ENCODE measurements around the gene ZAR1. TPM values are rescaled to one million over a fixed set of nuclear protein-coding genes. Genes with fewer than 3 reads are reported as not detected.
A peak's percentile ranks its signal among the peaks of the same experiment; 100 is the strongest.

ZAR1 gene
- total RNA-seq, 1 donor from 2014 or later: not detected

DNA sequence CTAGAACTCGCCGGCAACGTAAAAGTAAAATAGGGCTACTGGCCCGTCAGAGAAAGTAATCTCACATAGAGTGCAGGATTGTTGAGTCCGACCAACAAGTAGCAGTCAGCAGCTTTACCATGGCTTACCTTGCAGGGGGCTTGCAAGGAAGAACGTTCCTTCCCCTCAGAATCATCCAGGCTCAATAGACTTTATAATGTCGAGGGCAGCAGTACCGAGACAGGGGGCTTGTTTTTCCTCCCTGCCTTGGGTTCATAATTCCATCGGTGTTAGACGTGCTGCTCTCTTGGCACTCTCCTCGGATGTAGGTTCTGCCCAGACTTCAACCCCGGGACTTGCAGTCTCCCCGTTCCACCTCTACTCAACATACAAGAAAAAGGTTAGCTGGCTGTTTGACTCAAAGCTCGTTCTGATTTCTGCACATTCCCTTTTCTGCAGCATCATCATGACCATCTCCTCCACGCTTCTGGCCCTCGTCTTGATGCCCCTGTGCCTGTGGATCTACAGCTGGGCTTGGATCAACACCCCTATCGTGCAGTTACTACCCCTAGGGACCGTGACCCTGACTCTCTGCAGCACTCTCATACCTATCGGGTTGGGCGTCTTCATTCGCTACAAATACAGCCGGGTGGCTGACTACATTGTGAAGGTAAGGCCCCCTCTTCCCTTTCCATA, 5.4 kb upstream of the ZAR1 start:
- ATAC-seq (no peak), DNase-seq (ENCODE audit: low spot score) (no peak)
- intact Hi-C loops (cut with DNase I): no loop called here

DNA sequence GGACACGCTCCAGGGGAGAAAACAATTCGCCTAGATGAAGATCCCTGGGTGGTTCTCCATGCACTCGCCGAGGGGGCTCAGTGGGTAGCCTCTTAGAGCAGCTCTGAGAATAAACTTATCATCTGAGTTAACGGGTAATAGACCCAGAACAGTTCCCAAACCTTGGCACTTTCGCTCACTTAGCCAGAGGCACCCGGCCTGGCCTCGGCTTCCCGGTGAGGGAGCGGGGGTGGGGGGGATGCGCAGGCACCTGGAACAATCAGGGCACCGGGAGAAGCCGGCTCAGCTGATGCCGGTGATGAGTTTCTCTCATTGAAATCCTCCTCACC, 405 bp upstream of the ZAR1 start:
- DNase-seq (ENCODE audit: low spot score) (no peak), ATAC-seq (no peak)
- intact Hi-C loops (cut with DNase I): no loop called here

DNA sequence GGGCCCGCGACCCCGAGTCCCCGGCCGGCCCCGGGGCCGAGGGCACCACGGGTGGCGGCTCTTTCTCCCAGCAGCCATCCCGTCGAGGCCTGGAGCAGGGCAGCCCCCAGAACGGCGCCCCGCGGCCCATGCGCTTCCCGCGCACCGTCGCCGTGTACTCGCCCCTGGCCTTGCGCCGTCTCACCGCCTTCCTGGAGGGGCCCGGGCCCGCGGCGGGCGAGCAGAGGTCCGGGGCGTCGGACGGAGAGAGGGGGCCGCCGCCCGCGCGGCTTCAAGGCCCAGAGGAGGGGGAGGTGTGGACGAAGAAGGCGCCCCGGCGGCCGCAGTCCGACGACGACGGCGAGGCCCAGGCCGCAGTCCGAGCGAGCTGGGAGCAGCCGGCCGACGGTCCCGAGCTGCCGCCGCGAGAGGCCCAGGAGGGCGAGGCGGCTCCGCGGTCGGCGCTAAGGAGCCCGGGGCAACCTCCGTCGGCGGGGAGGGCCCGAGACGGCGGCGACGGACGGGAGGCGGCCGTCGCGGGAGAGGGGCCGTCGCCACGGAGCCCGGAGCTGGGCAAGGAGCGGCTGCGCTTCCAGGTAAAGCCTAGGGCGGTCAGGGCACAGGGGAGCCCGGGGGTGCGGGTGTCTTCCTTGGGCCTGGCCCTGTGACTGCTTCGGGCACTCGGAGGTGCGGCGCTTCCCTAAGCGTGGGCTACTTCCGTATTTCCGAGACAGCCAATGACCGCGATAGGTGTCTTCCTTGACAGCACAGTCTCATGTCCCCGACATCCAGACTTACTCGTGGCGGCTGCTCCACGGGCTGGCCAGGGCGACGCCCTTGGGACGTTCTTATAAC, 845 bp downstream of the ZAR1 start:
- ATAC-seq: no peak
- no peak for DNase-seq (ENCODE audit: low spot score)
- intact Hi-C loops (cut with DNase I): no loop called here

DNA sequence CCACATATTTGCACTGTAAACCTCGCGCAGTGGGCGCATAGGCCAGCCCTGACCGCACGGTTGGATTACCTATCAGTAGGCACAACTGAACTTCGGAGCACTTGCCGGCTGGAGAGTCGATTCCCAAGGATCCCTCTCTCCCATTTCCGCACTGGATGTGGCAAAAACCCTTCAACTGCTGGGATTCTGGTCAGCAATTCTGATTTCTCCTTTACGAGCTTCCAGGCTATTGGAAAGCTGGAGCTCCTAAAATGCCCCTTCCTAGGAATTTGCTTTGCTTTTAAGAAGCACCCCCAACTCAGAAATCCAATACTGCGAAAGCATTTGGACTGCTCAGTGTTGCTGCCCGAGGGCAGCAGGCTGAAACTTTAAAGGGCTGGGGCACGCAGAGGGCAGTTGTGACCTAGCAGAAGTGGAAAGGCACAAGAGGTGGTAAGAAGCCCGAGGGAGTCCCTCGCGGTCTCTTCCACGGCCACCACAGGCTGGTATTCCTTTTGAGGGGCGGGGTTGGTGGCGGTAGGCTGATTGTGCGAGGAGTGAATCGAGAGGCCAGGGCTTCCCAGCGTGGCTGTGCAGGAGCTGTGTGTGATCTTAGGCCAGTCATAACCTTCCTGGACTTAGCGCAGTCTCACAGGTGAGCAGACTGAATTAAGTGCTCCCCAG, 1.6 kb downstream of the ZAR1 start:
- intact Hi-C loops (cut with DNase I): no loop called here
- DNase-seq (ENCODE audit: low spot score) (no peak), ATAC-seq (no peak)

DNA sequence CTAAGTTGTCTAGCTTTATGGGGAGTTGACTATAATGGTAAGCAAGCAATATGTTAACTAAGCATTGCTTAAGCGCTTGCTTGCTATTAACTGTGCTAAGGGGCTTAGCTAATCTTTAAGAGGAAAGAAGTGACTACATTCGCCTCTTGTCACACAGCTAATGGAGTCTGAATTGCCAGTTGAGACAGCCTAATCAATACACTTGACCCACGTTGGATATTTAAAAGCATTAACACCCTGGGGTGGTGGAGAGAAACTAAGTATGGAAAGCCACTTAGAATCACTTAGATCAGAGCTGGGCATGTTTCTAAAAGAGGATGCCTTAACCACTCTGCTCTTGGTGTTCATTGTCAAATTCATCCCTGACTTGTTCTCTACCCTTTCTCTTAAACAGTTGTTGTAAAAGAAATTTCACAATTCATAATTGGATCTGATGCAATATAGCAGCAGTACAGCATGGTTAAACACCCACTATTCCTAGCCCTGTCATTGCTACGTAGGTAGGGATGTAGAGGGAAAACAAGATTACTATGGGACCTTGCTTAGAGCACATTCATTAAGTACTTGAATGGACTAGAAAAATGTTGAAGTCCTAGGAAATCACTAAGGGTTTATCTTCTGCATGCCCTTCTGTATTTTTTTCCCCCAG, 3.5 kb downstream of the ZAR1 start:
- intact Hi-C loops (cut with DNase I): no loop called here
- DNase-seq (ENCODE audit: low spot score): no peak
- no peak for ATAC-seq

DNA sequence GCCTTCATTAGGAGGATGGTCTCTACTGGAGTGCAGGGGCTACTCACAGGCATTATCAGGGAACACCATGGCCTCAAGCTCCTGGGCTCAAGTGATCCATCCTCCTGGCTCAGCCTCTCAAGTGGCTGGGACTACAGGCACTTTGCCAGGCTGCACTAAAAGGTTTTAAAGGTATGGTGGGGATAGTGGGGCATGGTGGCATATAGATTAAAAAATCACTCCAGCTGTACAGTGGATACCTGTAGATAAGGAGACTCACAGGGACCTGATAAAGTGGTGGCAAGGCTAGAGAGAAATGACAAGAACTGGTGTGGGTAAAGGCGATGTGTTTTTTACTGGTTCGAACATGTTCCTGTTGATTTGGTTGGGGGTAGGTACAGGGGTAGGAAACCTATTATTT, 5.9 kb downstream of the ZAR1 start:
- intact Hi-C loops (cut with DNase I): no loop called here
- ATAC-seq (no peak), DNase-seq (ENCODE audit: low spot score) (no peak)

DNA sequence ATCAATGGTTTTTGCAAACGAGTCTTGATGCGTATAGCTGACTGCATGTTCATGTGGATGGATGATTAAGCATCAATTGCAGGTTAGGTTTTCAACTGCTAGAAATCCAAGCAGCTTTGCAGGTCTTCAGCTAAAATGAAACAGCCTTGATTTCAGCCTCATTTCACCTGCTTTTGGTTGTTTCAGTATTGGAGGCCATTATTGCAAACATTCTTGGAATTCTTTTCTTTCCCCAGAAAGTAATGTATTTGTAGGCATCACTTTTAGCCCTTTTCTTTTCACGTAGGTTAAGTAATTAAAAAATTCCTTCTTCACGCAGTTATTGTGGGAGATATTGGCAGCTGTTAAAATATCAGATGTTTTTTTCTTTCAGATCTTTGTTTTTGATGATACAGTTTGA, 8.8 kb downstream of the ZAR1 start:
- intact Hi-C loops (cut with DNase I): no loop called here

DNA sequence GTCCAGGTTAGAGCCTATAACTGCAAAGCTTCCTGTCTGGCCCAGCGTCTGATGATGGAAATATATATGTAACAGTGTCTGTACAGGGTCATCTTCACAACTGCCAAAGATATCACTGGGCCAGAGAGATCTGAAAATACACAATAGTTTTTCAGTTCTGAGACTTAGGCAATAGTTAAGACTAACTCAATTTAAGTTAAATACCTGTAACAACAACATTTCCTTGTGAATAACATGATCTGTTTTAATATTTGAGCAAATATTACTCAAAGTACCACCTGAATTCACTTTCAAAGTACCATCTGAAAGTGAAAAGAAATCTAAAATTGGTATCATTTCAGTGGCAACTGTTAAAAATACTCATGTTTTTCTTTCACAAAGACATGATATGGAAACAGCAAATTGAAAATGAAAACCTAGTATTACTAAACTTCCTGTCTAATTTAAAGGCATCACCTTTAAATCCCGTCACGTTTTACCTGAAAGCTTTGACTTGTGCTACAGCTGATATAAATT, 9.6 kb downstream of the ZAR1 start:
- DNase-seq (ENCODE audit: low spot score) (no peak), ATAC-seq (no peak)
- intact Hi-C loops (cut with DNase I): no loop called here

More for the DNA sequence above, 8.8 kb downstream of the ZAR1 start:
- DNase-seq (ENCODE audit: low spot score) (no peak), ATAC-seq (no peak)

DNA sequence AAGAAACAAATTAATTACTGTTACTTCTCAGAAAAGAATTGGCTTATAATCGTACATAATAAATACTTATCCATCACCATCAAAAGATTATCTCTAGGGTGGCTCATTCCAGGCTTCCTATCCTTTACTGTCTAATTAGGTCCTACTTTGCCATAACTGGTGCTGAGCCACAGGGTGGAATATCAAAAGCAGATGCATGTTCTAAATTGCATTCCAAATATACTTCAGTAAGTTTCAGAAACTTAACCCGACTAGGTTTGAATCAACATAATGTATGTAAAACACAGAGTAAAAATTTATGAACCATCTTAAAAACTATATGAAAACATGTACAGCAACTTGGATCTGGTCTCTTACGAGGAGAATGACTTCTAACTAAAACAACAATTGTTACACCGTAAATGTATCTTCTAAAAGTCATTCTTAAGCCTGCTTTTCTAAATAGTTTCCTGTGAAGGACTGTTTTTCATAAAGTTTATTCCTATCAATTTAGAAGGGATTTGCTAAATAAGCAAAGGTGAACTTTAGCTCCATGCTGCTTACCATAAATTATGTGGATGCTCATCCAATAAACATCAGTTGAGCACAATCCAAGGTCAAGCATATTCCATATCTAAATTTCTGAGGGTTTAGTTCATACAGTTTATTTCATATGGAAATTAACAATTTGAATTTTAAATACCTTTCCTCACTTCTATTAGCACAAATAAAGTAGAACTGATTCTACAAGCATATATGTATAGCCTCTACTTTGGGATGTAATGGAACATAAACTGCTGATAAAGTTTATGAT, 13.4 kb downstream of the ZAR1 start:
- ATAC-seq: no peak
- DNase-seq (ENCODE audit: low spot score): no peak
- intact Hi-C loops (cut with DNase I): no loop called here

DNA sequence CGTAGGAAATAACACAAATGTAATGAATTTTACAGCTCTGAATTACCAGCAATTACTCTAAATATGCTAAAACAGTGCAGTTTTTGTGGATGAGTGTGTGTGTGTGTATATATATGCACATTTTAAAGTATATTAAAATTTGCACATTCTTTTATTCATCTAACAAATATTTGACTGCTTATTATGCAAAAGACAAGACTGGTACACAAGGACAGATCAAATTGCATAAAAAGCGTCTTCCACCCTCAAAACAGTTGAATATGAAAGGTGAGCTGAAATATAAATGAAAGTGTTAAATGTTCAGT, 13.9 kb downstream of the ZAR1 start:
- ATAC-seq: no peak
- DNase-seq (ENCODE audit: low spot score): no peak
- intact Hi-C loops (cut with DNase I): no loop called here

DNA sequence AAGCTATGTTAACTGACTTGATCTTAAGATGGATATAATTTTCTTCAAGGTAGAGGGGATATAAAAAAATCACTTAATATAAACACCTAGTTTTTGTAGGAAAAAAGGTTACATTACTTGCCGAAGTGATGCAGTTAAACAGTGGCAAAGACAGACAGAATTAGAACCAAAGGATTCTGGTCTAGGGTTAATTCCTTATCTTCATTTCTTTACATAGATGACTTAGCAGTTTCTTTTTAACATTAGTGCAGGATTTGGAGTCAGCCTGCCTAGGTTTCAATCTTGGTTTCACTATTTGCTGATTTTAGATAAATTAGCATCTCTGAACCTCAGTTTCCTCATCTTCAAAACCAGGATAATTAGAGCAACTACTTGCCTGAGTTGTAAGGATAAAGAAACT, 14.3 kb downstream of the ZAR1 start:
- ATAC-seq (no peak), DNase-seq (ENCODE audit: low spot score) (no peak)
- intact Hi-C loops (cut with DNase I): no loop called here

DNA sequence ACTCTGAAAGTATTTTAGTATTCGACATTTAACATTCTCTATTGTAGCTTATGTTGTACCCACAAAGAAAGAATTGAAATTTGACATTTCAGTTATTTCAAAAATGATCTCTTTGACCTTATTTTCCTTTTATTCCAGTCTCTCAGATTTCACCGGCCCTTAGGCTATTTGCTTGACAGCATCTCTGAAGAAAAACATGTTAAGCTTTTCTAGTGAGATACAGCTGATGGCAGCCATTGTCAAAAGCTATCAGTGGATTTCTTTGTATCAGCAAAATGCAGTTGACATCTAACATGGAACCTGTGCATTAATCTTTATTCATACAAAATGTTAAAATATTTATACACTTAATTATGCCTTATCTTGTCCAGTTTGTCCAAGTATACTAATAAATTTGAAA, 16.7 kb downstream of the ZAR1 start:
- intact Hi-C loops (cut with DNase I): no loop called here
- DNase-seq (ENCODE audit: low spot score) (no peak), ATAC-seq (no peak)

DNA sequence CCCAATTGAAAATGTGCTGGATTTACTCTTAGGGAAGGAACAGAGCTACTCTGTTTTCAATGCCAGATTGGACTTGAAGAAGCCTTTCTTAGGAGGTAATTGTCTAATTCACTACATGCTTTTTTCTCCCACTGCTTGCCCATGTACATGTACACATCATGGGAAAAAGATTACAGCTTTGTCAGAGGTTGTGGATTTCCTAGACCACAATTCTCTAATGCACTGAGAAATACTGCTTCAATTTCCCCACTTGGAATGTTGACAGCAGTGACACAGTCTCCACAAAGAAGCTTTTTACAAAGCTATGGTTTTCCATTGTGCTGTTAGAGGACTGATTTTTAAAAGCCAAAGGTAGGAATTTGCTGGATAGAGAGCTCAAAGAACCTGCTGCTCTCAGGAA, 19.5 kb downstream of the ZAR1 start:
- intact Hi-C loops (cut with DNase I): no loop called here
- ATAC-seq (peak; percentile 76), DNase-seq (ENCODE audit: low spot score) (no peak)

DNA sequence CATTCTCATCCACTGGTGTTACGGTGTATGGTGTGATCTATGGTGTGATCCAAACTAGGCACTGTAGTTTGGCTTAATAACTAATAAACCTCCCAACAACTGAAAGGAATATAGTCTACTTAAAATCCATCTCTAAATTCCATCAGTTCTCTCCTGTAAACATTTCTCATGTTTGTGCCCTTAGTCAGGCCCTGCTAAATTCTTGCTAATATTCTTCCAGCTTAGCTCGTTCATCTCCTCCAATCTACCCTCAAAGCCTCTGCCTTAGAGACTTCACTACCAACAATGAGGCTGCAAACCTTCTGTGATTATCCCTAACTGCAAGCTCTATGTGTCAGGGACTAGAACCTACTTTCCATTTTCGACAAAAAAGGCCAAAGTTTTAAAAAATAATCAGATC, 28.1 kb downstream of the ZAR1 start:
- no peak for ATAC-seq
- no peak for DNase-seq (ENCODE audit: low spot score)
- intact Hi-C loops (cut with DNase I): no loop called here

DNA sequence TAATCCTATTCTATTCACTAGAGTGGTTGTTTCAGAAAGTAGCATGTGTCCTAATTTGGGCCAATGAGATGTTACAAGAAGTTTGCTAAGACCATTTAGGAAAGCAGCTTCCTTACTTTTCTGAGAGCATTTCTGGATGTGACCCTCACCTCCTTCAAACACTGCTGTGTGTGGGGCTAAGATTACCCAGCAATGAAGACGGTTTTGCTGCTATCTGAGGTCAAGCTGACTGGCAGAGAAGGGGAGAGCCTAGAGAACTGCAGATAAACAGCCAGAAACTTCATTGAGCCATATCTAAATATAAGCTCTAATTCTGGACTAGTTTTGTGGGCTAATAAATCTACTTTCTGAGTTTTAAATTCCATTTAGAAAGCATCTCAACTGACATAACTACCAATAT, 36.4 kb downstream of the ZAR1 start:
- intact Hi-C loops (cut with DNase I): no loop called here
- ATAC-seq: no peak

DNA sequence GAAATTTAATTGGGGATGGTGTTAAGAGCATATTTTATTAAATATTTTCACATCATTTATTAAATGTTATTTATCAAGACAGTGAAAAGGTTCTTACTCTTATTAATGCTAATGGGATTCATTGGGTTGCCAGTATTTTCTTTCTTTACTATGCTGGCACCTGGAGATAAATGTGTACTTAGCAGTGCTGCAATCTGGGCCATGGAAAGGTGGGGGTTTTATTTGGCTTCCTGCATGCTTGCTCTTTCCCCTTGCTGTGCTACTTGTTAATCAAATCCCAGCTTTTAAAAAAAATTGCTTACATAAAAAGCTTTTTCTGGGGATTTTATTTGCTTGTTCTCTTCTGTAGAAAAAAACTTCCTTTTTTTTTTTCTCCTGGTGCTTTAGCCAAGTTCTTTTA, 48.3 kb downstream of the ZAR1 start:
- ATAC-seq: no peak
- intact Hi-C loops (cut with DNase I): no loop called here
- DNase-seq (ENCODE audit: low spot score): no peak

More for the DNA sequence above, 36.4 kb downstream of the ZAR1 start:
- no peak for DNase-seq (ENCODE audit: low spot score)

DNA sequence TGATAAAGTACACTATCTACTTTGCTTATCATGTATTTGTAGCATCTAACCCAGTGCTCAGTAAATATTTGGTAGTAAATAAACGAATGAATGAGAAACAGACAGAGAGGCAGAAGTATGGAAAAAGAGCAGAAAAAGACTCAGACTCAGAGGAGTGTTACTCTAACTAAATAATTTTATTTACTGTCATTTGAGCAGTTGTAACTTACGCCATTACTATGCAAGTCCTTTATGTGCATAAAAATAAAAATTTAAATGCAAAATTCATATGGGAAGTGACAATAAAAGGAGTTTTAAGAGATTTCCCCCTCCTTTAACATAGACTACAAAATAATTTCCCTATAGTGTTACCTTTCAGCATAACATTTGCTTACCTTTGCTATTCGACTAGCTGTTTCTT, 49.5 kb downstream of the ZAR1 start:
- DNase-seq (ENCODE audit: low spot score) (no peak), ATAC-seq (no peak)
- intact Hi-C loops (cut with DNase I): no loop called here

DNA sequence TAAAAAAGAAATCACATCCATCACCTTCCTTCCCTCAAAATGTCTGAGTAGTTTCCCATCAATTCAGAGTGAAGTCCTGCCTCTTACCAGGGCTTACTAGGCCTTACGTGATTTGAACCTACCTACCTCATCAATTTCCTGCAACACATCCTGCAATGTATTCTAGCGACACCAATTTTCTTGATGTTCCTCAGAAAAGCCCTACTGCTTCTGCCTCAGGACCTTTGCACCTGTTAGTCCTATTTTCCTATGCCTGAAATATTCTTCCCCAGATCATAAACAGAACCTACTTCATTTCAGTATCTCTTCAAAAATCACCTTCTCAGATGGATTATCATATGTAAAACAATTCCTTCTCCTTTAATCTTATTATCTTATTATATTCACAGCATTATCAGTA, 52.8 kb downstream of the ZAR1 start:
- intact Hi-C loops (cut with DNase I): no loop called here
- no peak for ATAC-seq
- no peak for DNase-seq (ENCODE audit: low spot score)

DNA sequence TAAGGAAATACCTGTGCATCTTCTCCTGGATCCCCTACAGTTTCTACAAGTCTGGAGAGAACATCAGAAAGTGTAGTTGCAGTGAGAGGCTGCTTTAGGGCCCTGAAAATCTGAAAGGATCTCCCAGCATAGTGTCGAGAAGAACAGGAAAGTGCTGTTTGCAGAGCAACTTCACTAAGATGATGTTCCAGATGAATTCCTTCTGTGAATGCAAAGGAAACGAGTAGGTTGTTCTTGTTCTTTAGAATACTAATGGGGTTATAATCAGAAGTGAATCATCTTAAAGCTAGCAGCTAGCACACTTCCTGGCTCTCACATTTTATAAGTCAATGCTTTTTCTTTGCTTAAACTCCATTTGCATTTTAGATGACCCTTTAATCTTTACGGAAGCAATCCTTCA, 53.7 kb downstream of the ZAR1 start:
- DNase-seq (ENCODE audit: low spot score) (no peak), ATAC-seq (no peak)
- intact Hi-C loops (cut with DNase I): no loop called here
